ENCODE data around the gene FAM120C.

DNA sequence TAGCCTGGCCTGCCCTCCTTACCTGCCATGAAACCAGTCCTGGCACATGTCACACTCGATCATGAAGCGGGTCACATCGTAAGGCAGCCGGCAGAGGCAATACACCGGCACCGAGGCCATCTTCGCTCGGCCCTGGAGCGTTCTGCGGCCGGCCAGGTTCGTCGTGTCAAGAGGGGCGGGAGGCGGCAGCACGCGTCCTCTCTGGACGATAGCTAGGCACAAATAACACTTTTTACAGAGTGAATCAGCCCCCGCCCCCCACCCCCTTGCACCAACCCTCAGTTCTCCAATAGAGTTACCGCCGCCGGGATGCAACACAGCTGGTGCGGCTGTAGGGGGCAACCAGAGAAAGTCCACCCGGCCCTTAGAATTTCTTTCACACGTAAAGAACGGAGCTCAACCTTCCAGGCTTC, 140.4 kb downstream of the FAM120C start:
- TF ChIP-seq, protein P1, sequence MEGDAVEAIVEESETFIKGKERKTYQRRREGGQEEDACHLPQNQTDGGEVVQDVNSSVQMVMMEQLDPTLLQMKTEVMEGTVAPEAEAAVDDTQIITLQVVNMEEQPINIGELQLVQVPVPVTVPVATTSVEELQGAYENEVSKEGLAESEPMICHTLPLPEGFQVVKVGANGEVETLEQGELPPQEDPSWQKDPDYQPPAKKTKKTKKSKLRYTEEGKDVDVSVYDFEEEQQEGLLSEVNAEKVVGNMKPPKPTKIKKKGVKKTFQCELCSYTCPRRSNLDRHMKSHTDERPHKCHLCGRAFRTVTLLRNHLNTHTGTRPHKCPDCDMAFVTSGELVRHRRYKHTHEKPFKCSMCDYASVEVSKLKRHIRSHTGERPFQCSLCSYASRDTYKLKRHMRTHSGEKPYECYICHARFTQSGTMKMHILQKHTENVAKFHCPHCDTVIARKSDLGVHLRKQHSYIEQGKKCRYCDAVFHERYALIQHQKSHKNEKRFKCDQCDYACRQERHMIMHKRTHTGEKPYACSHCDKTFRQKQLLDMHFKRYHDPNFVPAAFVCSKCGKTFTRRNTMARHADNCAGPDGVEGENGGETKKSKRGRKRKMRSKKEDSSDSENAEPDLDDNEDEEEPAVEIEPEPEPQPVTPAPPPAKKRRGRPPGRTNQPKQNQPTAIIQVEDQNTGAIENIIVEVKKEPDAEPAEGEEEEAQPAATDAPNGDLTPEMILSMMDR (IDR thresholded peaks at IDR 0.05; ENCODE audit: insufficient read depth, low read depth, low read length), result no peak
- no peak for TF ChIP-seq EZH2 (IDR thresholded peaks at IDR 0.05; ENCODE audit: insufficient read depth, low read length)

All from astrocyte (in vitro differentiated cells and primary cell).